T-helper 9 cell (primary cell): ENCODE data around the gene CBX5.
"Not testable (repeated sequence)": the region's sequence is repeated elsewhere in the genome, so short reads cannot be mapped to it uniquely, and the experiment has no call there.

Source experiments
- DNase-seq: peaks from one replicate; pipeline ENCODE4 v3.0.0-alpha.2; 2020

CBX5 gene

DNA sequence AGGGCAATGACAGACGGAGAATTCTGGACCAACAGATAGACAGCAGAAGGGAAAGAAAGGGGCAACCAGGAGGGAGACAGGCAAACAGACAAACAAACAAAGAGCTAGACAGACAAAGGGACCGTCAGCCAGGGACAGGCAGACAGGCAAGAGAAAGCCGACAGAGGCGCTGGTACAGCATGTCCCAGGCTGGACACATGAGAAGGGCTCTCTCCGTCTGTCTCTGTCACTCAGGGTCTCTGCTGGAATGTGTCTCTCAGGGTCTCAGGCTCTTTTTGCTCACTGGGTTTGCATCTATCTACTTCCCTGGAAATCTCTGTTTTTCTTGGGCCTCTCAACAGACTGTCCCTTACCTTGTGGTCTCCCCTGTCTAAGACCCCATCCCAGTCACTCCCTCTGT, 82.9 kb downstream of the CBX5 start:
- DNase-seq: no peak

GRCh38 chr12:54196396-54196795, 83.5 kb downstream of the CBX5 start:
- DNase-seq: no peak

GRCh38 chr12:54195737-54196347, 84.1 kb downstream of the CBX5 start:
- no peak for DNase-seq

DNA sequence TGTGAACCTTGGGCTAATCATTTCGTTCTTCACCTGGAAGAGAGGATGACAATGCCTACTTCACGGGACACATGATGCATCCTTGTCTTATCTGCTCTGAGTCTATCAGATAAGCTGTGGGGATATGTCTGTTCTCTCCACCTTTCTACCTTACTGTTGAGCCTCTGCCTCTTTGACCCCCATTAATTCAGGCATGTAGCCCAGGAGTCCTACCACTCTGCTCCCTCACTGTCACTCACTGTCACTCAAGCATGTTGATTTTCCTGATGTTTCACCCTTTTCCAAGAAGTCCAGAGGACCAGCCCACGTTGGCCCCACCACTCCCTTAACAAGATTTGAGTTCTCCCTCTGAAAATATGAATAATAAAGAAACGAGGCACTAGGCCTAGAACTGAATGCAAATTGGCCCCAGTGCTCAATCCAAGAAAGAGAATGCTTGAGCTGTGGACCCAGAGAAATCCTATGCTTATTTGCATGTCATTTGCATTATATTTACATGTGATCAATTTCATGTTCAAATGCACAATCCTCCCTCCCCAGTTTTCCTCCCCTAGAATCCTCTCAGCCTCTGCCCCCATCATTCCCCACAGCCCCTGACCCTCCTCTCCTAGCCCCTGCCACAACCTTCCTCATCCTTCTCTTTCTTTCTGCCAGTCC, 84.7 kb downstream of the CBX5 start:
- DNase-seq: no peak

GRCh38 chr12:54194611-54195010, 85.3 kb downstream of the CBX5 start:
- DNase-seq: not testable (repeated sequence)

- no peak for DNase-seq
Measured at GRCh38 chr12:54193434-54193833, 86.5 kb downstream of the CBX5 start.

DNA sequence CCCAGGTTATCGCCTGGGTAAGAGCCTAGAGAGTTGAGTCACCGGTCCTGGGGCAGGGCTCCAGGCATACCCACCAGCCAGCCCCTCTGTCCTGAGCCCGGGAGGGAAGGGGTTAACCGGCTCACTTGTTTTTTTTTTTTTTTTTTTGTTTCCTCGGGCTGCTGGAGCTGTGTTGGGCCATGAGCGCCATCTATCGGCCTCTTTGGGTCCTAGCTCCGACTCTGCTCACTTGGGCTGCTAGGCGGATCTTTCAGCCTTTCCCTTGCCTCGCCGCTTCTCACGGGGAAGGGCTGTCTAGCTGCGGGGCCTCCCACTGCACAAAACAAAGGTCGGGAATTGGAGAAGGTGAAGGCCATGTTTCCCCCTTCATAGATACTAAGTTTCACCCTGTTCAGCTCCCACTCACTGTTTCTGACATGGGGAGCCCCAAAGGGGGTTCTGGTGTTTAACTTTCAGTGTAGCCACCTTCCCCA, 88.3 kb downstream of the CBX5 start:
- peak; percentile 73 for DNase-seq

- DNase-seq: no peak
Measured at GRCh38 chr12:54191126-54191525, 88.8 kb downstream of the CBX5 start.

DNA sequence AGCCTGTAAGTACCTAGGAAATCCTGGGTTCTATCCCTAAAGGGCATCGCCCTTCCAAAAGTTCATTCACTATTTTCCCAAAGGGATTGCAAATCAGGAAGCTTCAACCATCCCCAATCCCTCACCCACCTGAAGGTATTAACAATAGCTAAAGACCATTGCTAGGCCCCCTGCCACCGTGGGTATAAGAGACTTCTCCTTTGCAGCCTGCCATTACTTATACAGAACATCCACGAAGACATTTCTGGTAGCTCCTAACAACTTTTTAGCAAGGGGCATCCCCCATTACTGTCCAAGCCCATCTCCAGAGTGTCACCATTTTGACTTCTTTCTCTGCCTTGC, 90.8 kb downstream of the CBX5 start:
- no peak for DNase-seq

- no peak for DNase-seq
Measured at GRCh38 chr12:54187075-54187474, 92.8 kb downstream of the CBX5 start.

GRCh38 chr12:54185919-54186318, 94.0 kb downstream of the CBX5 start:
- no peak for DNase-seq

- DNase-seq: not testable (repeated sequence)
Measured at GRCh38 chr12:54185297-54185696, 94.6 kb downstream of the CBX5 start.

- DNase-seq: no peak
Measured at GRCh38 chr12:54184024-54184805, 95.7 kb downstream of the CBX5 start.

DNA sequence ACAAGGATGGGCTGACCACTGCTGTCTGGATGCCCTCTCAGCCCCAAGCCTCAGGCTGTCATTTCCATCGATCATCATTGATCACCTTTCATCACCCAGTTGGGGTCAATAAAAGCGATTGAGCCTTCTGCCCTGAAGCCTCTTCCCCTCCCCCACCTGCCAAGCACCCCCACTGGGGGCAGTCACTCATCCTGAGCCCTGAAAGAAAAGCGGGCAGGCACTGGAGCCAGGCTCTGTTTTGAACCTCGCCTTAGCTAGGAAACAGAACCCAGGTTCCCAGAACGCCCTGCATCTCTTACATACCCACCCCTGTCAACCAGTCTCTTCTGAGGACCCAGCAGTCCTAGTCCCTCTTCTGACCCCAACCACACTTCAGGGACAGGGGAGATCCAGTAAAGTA, 96.9 kb downstream of the CBX5 start:
- DNase-seq: no peak

- DNase-seq: no peak
Measured at GRCh38 chr12:54182086-54182485, 97.8 kb downstream of the CBX5 start.
